NK-92 (cell line): ENCODE results near the gene SYN1.
"Not testable (repeated sequence)": the region's sequence is repeated elsewhere in the genome, so short reads cannot be mapped to it uniquely, and the experiment has no call there.

Experiments used
- DNase-seq: peaks from one replicate; lab custom pipeline; 2025; ENCODE audit not compliant: unreplicated experiment; lab: John Stamatoyannopoulos, UW

Gene SYN1

DNA sequence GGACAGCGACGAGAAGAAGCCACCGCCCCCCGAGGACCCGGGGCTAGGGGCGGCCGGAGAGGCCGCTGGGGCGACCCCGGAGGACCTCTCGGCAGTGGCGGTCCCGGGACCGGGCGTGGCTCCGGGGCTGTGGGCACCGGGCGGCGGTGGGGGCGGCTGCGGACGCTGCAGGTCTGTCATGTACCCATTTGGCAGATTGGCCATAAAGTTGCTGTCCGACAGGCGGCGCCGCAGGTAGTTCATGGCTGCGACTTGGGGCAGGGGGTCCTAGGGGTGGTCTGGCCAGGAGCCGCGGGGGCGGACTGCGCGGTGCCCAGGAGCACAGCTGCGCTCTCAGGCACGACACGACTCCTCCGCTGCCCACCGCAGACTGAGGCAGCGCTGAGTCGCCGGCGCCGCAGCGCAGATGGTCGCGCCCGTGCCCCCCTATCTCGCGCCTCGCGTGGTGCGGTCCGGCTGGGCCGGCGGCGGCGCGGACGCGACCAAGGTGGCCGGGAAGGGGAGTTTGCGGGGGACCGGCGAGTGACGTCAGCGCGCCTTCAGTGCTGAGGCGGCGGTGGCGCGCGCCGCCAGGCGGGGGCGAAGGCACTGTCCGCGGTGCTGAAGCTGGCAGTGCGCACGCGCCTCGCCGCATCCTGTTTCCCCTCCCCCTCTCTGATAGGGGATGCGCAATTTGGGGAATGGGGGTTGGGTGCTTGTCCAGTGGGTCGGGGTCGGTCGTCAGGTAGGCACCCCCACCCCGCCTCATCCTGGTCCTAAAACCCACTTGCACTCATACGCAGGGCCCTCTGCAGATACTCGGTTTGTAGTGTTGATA is at the start of gene SYN1:
TSS of gene SYN1 (minus strand) at position 372 of the 817 bp plus-strand sequence. CDS start at position 243, 129 bp downstream.
- no peak for DNase-seq

DNA sequence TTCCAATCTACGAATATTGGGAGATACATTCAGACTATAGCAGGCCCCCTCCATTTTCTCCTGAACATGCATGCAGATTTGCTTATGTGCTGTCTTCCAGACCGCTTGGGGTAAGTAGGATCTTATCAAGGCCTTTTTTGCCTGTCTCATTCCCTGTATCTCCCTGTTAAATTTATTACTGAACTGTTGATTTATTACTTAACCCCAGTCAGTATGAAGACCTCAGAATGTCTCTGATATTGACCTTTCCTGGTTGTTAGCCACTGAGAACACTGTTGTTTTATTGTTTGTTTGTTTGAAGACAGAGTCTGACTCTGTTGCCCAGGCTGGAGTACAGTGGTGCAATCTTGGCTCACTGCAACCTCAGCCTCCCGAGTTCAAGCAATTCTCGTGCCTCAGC is 46.1 kb upstream of the SYN1 start:
- DNase-seq, result not testable (repeated sequence)

- DNase-seq, result no peak
Measured at GRCh38 chrX:47664737-47665136, 45.1 kb upstream of the SYN1 start.

GRCh38 chrX:47662144-47662657 is 42.5 kb upstream of the SYN1 start:
- DNase-seq, result no peak

DNA sequence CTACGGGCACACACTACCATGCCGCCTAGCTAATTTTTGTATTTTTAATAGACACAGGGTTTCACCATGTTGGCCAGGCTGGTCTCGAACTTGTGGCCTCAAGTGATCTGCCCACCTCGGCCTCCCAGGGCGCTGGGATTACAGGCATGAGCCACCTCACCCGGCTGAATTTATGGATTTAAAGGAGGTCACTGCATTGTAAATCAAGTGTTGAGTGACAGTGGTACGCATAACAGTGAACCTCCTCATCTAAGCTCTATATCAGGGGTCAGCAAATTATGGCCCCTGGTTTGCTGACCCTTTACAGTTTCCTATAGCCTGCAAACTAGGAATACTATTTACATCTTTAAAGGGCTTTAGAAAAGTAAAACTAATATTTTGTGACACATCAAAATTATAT is 41.9 kb upstream of the SYN1 start:
- DNase-seq, result no peak

DNA sequence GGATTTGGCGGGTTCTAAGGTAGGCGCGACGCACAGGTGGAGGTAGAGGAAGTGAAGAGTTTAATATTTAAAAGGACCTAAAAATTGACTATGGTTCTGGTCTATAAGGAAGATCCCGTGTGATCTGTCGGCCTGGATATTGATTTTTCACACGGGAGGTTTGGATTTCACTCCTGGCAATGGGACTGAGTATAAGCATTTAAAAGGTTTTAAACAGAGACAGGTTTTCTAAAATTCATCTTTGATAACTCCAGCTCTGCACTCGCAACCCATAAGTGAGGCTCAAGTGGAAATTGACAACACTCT is 39.7 kb upstream of the SYN1 start:
- no peak for DNase-seq

DNA sequence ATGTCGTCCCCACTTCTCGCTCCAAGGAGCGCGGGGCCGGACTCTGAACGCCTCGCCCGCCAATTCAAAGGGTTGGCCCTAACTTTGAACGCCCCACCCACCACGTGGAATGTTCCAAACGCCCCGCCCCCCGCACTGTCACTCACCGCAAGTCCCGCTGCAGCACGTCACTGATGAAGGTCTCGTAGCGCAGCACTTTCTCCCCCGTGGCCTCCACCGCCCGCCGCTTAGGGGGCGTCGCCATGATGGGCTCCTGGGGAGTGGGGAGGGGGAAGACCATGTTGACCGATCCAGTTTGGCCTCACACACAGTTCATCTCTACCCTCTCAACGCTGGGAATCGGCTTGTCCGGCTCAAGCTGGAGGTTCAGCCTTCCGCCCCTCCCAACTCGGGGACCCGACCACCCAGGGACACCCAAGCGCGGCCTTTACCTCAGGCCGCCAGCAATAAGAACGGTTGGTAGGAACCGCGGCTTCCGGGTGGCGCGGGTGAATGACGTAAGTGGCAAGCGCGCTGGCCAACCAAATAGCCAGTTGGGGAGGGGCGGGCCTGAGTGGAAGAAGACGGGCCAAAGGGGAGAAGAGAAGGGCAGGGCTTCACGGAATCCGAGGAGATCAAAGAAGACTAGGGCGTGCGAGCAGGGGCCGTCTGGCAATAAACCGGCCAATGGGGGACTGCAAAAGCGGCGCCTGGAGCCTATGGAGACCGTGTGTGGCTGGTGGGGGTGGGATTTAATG is 39.2 kb upstream of the SYN1 start, which contains the start of gene UXT:
TSS of gene UXT (minus strand) at position 497 of the 737 bp plus-strand sequence. CDS start at position 244, 253 bp downstream.
- DNase-seq, result peak; percentile 49

GRCh38 chrX:47658301-47658683 is 38.6 kb upstream of the SYN1 start:
- DNase-seq, result no peak

- no peak for DNase-seq
Measured at GRCh38 chrX:47651043-47651905, 31.6 kb upstream of the SYN1 start.

GRCh38 chrX:47650164-47651042 is 30.7 kb upstream of the SYN1 start, which contains the start of gene ELK1:
ELK1 (minus strand) TSS chrX:47650563; CDS start chrX:47641441, 9,122 bp downstream.
- peak; percentile 55 for DNase-seq

DNA sequence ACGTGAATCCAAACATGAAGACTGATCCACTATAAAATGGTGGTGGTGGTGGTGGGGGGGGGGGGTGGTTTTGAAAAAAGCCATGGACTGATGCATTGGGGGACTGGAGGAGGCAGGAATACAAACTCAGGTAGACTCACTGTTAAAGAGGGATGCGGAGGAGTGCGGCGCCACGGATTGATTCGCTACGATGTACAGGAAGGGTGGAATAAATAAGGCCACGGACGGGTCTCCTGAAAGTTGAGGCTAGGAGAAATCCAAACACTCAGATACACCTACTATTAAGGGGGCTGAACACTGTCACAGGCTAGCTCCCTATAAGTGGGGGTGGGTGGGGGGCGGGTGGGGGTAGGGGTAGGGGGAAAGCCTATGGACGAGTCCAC is 30.1 kb upstream of the SYN1 start:
- DNase-seq, result no peak

DNA sequence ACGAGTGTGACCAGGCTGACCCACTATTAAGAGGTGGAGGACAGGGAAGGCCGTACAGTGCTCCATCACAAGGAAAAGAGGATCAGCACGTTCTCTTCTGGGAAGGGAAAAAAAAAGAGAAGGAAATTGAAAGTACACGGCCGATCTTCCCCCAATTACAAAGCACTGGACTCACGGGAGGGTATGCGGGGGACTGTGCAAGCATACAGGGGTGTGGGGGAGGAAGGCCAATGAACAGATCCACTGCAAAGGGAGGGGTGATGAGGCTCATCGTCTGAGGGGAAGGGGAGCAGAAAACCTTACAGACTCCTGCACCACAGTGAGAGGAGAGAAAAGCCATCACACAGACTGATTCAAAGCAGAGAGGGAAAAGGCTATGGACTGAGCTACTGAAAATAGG is 29.6 kb upstream of the SYN1 start:
- DNase-seq, result no peak

- no peak for DNase-seq
Measured at GRCh38 chrX:47648376-47648775, 28.7 kb upstream of the SYN1 start.

DNA sequence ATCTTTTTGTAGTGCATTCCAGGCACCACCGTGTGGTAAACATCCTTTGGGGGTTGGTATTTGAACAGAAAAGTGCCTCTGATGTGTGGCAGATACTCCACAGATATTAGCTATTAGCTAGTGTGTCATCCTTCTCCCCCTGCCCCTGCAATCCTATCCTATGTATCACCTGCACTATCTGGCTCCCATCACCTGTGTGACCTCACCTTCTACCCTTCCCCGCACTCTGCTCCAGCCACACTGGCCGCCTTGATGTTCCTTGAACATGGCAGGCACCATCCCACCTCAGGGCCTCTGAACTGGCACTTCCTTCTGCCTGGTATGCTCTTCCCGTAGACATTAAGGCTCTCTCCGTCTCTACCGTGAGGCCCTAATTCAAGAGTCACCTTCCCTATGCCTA is 27.0 kb upstream of the SYN1 start:
- no peak for DNase-seq

DNA sequence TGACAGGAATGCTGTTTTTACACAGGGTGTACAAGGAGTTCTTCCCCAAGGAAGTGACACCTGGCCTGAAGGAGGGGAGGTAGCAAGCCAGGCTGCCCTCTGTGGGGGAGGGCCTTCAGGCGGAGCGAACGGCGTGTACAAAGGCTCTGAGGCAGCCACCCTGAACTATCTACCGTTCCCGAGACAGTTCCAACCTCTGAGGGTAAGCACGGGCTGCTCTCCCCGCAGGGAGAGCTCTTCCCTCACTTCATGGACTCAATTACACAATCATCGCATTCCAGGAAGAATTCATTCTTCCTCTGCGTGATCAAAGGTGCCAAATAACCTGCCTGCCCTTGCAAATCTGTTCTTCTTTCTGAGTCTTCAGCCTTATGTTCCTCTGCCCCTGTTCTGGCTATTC is 25.9 kb upstream of the SYN1 start:
- DNase-seq, result no peak

DNA sequence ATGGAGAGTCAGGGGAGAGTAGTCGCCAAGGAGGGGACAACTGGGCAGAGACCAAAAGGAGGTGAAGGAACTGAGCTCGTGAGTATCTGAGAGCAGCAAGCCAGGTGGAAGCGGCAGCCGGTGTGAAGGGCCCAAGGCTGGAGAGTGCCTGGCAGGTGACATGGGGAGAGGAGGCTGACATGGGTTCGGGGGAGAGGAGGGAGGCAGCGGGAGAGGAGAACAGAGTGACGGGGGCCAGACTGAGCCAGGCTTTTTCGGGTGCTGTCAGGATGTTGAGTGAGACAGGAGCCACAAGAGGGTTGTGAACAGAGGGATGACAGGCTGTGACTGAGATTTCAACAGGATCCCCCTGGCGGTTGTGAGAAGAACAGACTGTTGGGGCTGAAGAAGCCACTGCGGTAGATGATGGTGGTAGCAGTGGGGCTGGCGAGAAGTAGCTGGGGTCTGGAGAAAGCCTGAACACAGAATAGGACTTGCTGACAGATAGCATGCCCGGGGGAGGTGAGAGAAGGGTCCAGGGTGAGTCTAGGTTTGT is 25.0 kb upstream of the SYN1 start:
- DNase-seq, result no peak

DNA sequence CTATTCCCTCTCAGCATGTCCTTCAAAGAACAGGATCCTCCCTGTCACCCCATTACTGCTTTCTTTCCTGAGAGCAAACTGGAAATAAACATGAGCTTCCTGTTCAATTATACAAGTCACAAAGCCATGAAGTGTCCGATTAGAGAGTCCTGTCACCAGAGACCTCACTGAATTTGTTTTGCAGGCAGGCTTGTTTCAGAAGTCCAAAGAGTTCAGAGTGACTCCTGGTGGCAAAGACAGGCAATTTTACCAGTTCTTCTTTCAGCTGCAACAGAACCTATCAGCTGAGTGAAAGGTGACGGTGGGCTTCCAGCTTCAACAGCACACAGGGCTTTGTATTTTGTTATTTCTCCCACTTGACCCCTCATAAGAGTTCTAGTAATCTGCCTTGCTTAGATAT is 24.3 kb upstream of the SYN1 start:
- DNase-seq, result no peak

DNA sequence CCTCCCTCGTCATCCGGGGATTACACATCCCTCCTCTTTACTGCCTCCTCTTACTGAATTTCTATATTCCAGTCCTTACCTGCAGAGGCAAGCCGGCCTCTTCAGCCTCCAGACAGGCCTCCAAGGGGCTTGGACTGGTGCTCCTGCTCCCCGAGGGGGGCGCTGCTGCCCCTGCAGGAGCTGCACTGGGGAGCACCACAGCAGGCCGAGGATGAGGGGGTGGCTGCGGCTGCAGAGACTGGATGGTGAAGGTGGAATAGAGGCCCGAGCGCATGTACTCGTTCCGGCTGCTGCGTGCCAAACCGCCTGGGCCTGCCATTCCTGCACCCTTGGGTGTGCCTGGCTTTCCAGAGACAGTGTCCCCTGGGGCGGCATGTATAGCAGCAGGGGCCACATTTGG is 19.2 kb upstream of the SYN1 start:
- no peak for DNase-seq

GRCh38 chrX:47637546-47638195 is 18.0 kb upstream of the SYN1 start:
- no peak for DNase-seq
